HepG2 (cell line): Measurements from ENCODE around the gene CALY. TPM values are rescaled to one million over a fixed set of nuclear protein-coding genes. Genes with fewer than 3 reads are reported as not detected.

ENCODE experiments used
- AHR ChIP-seq: IDR thresholded peaks from 2 replicates; pipeline ENCODE4 v1.6.1; 2018; ENCODE audit warnings: missing genetic modification reagents, missing compliant biosample characterization
- ARHGAP35 ChIP-seq: sonication (generic); formaldehyde crosslinking; IDR thresholded peaks from 2 replicates; pipeline ENCODE4 v1.9.0; 2022; ENCODE audit warnings: mild to moderate bottlenecking, inconsistent platforms, moderate library complexity, missing genetic modification reagents, borderline replicate concordance
- ATF1 ChIP-seq: IDR thresholded peaks from 2 replicates; pipeline ENCODE4 v1.6.1; 2016; ENCODE audit warnings: mild to moderate bottlenecking, control low read depth
- ERF ChIP-seq: IDR thresholded peaks from 2 replicates; pipeline ENCODE4 v1.6.1; 2018; ENCODE audit warnings: missing biosample characterization, missing genetic modification reagents
- MYC ChIP-seq: sonication (generic); formaldehyde crosslinking; IDR thresholded peaks from 2 replicates; pipeline ENCODE4 v1.9.0; 2021; ENCODE audit warnings: missing genetic modification reagents, borderline replicate concordance
- POLR2AphosphoS2 ChIP-seq: IDR thresholded peaks from 2 replicates; pipeline ENCODE4 v1.6.1; 2011; ENCODE audit warnings: low read depth, low read length, improper control_type of control experiment
- SNAPC2 ChIP-seq: sonication (generic); formaldehyde crosslinking; IDR thresholded peaks from 2 replicates; pipeline ENCODE4 v1.8.1; 2022; ENCODE audit warnings: mild to moderate bottlenecking, missing genetic modification reagents
- TEAD3 ChIP-seq: optimal IDR thresholded peaks from 2 replicates; pipeline ENCODE3; 2016; ENCODE audit warnings: borderline replicate concordance
- ZBTB2 ChIP-seq: sonication (generic); formaldehyde crosslinking; IDR thresholded peaks from 2 replicates; pipeline ENCODE4 v1.8.0; 2022; ENCODE audit warnings: low read depth, missing genetic modification reagents
- ZNF496 ChIP-seq: sonication (generic); formaldehyde crosslinking; IDR thresholded peaks from 2 replicates; pipeline ENCODE4 v1.8.1; 2023; ENCODE audit warnings: mild to moderate bottlenecking, moderate library complexity, missing genetic modification reagents; ENCODE audit not compliant: insufficient replicate concordance
- ZNF510 ChIP-seq: sonication (generic); formaldehyde crosslinking; IDR thresholded peaks from 2 replicates; pipeline ENCODE4 v1.4.0; 2020; ENCODE audit warnings: low read depth, mild to moderate bottlenecking, missing genetic modification reagents
- ZNF512 ChIP-seq: sonication (generic); formaldehyde crosslinking; IDR thresholded peaks from 2 replicates; pipeline ENCODE4 v1.4.0; 2020; ENCODE audit warnings: mild to moderate bottlenecking, missing genetic modification reagents
- ZNF543 ChIP-seq: sonication (generic); formaldehyde crosslinking; IDR thresholded peaks from 2 replicates; pipeline ENCODE4 v1.4.0; 2020; ENCODE audit warnings: mild to moderate bottlenecking, missing genetic modification reagents
- ZNF580 ChIP-seq: IDR thresholded peaks from 2 replicates; pipeline ENCODE4 v1.6.1; 2016; ENCODE audit warnings: low read depth, borderline replicate concordance
- ZNF766 ChIP-seq: sonication (generic); formaldehyde crosslinking; IDR thresholded peaks from 2 replicates; pipeline ENCODE4 v1.5.0; 2020; ENCODE audit warnings: missing genetic modification reagents, borderline replicate concordance
- ZNF772 ChIP-seq: sonication (generic); formaldehyde crosslinking; IDR thresholded peaks from 2 replicates; pipeline ENCODE4 v1.5.0; 2020; ENCODE audit warnings: mild to moderate bottlenecking, missing genetic modification reagents
- ZSCAN22 ChIP-seq: sonication (generic); formaldehyde crosslinking; IDR thresholded peaks from 2 replicates; pipeline ENCODE4 v1.4.0; 2020; ENCODE audit warnings: mild to moderate bottlenecking, missing genetic modification reagents
- polyA plus RNA-seq, 8 experiments: library from polyadenylated mRNA; depleted of rRNA in 3 of 8; stranded (reverse) in 7 of 8; unstranded in 1 of 8; fragments of >200 nt; fragmentation: Illumina TruSeq in 4 of 8; extraction: Trizol in 4 of 8; gene quantifications; 2 replicates each; pipeline versions ENCODE4 v1.2.1 to v1.2.3, GENCODE V29; 2011 to 2016; ENCODE audit warnings: low read depth in 4 of 8, missing spikeins in 1 of 8, mixed read lengths in 1 of 8; ENCODE audit not compliant: insufficient read depth in 1 of 8
- total RNA-seq, 5 experiments: library from RNA; depleted of rRNA; stranded (reverse); fragments of >200 nt; fragmentation: Illumina TruSeq; extraction: Trizol; gene quantifications; 2 replicates each; pipeline ENCODE4 v1.2.3, GENCODE V29; 2016; ENCODE audit warnings: low read depth in 1 of 5
- TF ChIP-seq, protein P1 (sequence below): sonication (generic); formaldehyde crosslinking; IDR thresholded peaks from 2 replicates; pipeline ENCODE4 v1.4.0; 2020; ENCODE audit warnings: missing genetic modification reagents, mild to moderate bottlenecking, borderline replicate concordance
- TF ChIP-seq, protein P2 (sequence below): IDR thresholded peaks from 2 replicates; pipeline ENCODE4 v1.6.1; 2016; ENCODE audit warnings: low read depth
- TF ChIP-seq, protein P3 (sequence below): sonication (generic); formaldehyde crosslinking; IDR thresholded peaks from 2 replicates; pipeline ENCODE4 v1.5.0; 2020; ENCODE audit warnings: missing genetic modification reagents

The CALY gene
- total and polyA plus RNA-seq, 2 of the 13 experiments (the other 11 are each of a cell fraction or from before 2014, with no cell fraction given) = 0.08 TPM; not detected in 1

GRCh38 chr10:133357285-133358161 lies 20.8 kb upstream of the CALY start, which contains the start of gene FUOM (continued):
- TF ChIP-seq MYC (CRISPR knock-in tag) = peak; percentile 76
- TF ChIP-seq POLR2AphosphoS2 = no peak
- TF ChIP-seq, protein P1, sequence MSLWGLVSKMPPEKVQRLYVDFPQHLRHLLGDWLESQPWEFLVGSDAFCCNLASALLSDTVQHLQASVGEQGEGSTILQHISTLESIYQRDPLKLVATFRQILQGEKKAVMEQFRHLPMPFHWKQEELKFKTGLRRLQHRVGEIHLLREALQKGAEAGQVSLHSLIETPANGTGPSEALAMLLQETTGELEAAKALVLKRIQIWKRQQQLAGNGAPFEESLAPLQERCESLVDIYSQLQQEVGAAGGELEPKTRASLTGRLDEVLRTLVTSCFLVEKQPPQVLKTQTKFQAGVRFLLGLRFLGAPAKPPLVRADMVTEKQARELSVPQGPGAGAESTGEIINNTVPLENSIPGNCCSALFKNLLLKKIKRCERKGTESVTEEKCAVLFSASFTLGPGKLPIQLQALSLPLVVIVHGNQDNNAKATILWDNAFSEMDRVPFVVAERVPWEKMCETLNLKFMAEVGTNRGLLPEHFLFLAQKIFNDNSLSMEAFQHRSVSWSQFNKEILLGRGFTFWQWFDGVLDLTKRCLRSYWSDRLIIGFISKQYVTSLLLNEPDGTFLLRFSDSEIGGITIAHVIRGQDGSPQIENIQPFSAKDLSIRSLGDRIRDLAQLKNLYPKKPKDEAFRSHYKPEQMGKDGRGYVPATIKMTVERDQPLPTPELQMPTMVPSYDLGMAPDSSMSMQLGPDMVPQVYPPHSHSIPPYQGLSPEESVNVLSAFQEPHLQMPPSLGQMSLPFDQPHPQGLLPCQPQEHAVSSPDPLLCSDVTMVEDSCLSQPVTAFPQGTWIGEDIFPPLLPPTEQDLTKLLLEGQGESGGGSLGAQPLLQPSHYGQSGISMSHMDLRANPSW (CRISPR knock-in tag) = 0 out of 2 replicates have a peak, but pooled peaks have one; percentile 37
- TF ChIP-seq TEAD3 (CRISPR knock-in tag) = no peak
- TF ChIP-seq SNAPC2 (CRISPR knock-in tag) = peak; percentile 64; the same call in 1 of the 2 replicates
- TF ChIP-seq ZNF512 (CRISPR knock-in tag) = no peak
- no peak for TF ChIP-seq ERF (CRISPR knock-in tag)
- TF ChIP-seq ZNF496 (CRISPR knock-in tag) = no peak
- TF ChIP-seq ZNF772 (CRISPR knock-in tag) = 0 out of 2 replicates have a peak, but pooled peaks have one; percentile 15
- TF ChIP-seq ZBTB2 = 0 out of 2 replicates have a peak, but pooled peaks have one; percentile 10
- no peak for TF ChIP-seq AHR (CRISPR knock-in tag)
- TF ChIP-seq ZNF543 (CRISPR knock-in tag) = 0 out of 2 replicates have a peak, but pooled peaks have one; percentile 8
- no peak for TF ChIP-seq ZNF580 (CRISPR knock-in tag)
- 0 out of 2 replicates have a peak, but pooled peaks have one; percentile 50 for TF ChIP-seq ZNF766 (CRISPR knock-in tag)
- TF ChIP-seq, protein P2, sequence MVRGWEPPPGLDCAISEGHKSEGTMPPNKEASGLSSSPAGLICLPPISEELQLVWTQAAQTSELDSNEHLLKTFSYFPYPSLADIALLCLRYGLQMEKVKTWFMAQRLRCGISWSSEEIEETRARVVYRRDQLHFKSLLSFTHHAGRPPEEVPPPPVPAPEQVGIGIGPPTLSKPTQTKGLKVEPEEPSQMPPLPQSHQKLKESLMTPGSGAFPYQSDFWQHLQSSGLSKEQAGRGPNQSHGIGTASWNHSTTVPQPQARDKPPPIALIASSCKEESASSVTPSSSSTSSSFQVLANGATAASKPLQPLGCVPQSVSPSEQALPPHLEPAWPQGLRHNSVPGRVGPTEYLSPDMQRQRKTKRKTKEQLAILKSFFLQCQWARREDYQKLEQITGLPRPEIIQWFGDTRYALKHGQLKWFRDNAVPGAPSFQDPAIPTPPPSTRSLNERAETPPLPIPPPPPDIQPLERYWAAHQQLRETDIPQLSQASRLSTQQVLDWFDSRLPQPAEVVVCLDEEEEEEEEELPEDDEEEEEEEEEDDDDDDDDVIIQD (CRISPR knock-in tag) = no peak
- no peak for TF ChIP-seq ARHGAP35 (CRISPR knock-in tag)
- TF ChIP-seq ZSCAN22 (CRISPR knock-in tag) = no peak
- TF ChIP-seq ATF1 = no peak
- 0 out of 2 replicates have a peak, but pooled peaks have one; percentile 15 for TF ChIP-seq ZNF510
- TF ChIP-seq, protein P3, sequence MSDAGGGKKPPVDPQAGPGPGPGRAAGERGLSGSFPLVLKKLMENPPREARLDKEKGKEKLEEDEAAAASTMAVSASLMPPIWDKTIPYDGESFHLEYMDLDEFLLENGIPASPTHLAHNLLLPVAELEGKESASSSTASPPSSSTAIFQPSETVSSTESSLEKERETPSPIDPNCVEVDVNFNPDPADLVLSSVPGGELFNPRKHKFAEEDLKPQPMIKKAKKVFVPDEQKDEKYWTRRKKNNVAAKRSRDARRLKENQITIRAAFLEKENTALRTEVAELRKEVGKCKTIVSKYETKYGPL = no peak
